Measurements from ENCODE around the gene SNX2. TPM values are rescaled to one million over a fixed set of nuclear protein-coding genes. Genes with fewer than 3 reads are reported as not detected.
A peak's percentile ranks its signal among the peaks of the same experiment; 100 is the strongest.

SNX2 gene
- total RNA-seq, 4 donors from 2014 or later, result 28.8 to 35.1 (median 32.0) TPM

DNA sequence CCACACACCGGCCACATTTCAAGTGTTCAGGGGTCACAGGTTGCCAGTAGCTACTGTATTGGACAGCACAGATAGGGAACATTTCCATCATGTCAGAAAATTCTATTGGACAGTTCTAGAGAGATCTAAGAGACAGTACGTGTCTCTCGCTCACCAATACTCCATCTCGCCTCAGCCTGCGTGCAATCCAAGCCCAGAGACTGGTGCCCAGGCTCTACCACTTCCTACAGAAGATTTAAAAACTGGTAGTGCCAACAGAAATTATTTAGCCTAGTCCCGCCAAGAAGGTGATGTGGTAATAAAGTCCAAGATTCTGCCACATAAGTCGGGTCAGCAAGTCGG, 390 bp upstream of the SNX2 start:
- Histone ChIP-seq H3K27me3 (no peaks in the 10 kb centered on the region), H3K4me1 (peaks cover 21 to 30% of the 10 kb centered on the region in 2 donors), H3K4me3 (peak overlapping the region; percentile 84 to 98 (median 89)), H3K36me3 (no peaks in the 10 kb centered on the region), H3K27ac (peak overlapping the region; percentile 83 to 95 (median 90)), H3K9me3 (no peaks in the 10 kb centered on the region)
- in situ Hi-C loops (cut with MboI; ENCODE audit: low sequenced_read_pairs in 4 of 4), result loop anchor here in 1 of 4 donors (10.0 kb wide), 1 partner anchor 70 kb away; the partner anchor contains the start of gene SNX24
- intact Hi-C loops (cut with DNase I; ENCODE audit: low total_unique reads), result loop anchor here (2.0 to 5.0 kb wide), 4 partner anchors 70 to 814 kb away; partner anchors contain the start of genes CEP120, PPIC, SNX24 and SRFBP1
- DNase-seq (no peak), ATAC-seq (peak; percentile 56 to 68)
- TF ChIP-seq, protein P1, sequence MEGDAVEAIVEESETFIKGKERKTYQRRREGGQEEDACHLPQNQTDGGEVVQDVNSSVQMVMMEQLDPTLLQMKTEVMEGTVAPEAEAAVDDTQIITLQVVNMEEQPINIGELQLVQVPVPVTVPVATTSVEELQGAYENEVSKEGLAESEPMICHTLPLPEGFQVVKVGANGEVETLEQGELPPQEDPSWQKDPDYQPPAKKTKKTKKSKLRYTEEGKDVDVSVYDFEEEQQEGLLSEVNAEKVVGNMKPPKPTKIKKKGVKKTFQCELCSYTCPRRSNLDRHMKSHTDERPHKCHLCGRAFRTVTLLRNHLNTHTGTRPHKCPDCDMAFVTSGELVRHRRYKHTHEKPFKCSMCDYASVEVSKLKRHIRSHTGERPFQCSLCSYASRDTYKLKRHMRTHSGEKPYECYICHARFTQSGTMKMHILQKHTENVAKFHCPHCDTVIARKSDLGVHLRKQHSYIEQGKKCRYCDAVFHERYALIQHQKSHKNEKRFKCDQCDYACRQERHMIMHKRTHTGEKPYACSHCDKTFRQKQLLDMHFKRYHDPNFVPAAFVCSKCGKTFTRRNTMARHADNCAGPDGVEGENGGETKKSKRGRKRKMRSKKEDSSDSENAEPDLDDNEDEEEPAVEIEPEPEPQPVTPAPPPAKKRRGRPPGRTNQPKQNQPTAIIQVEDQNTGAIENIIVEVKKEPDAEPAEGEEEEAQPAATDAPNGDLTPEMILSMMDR (IDR thresholded peaks at IDR 0.05 in 4 of 5, conservative IDR thresholded peaks at IDR 0.05 in 1 of 5), result no peak
- TF ChIP-seq POLR2A (IDR thresholded peaks at IDR 0.05), result no peak

GRCh38 chr5:122775550-122776542, 966 bp downstream of the SNX2 start:
- Histone ChIP-seq H3K27me3 (no peaks in the 10 kb centered on the region), H3K4me3 (peak overlapping the region; percentile 84 to 98 (median 89)), H3K9me3 (no peaks in the 10 kb centered on the region), H3K27ac (peak overlapping the region; percentile 83 to 95 (median 90)), H3K36me3 (no peaks in the 10 kb centered on the region), H3K4me1 (peaks cover 21 to 30% of the 10 kb centered on the region in 2 donors)
- DNase-seq, result no peak
- TF ChIP-seq, protein P1 (IDR thresholded peaks at IDR 0.05 in 4 of 5, conservative IDR thresholded peaks at IDR 0.05 in 1 of 5), result no peak
- TF ChIP-seq POLR2A (IDR thresholded peaks at IDR 0.05), result no peak
- intact Hi-C loops (cut with DNase I; ENCODE audit: low total_unique reads), result loop anchor here (2.0 to 5.0 kb wide), 4 partner anchors 69 to 815 kb away; partner anchors contain the start of genes CSNK1G3, PPIC, SNX24 and SRFBP1
- peak in 1 of 2 donors; percentile 17 for ATAC-seq
- in situ Hi-C loops (cut with MboI; ENCODE audit: low sequenced_read_pairs in 4 of 4), result loop anchor here in 1 of 4 donors (10.0 kb wide), 1 partner anchor 69 kb away; the partner anchor contains the start of gene SNX24

DNA sequence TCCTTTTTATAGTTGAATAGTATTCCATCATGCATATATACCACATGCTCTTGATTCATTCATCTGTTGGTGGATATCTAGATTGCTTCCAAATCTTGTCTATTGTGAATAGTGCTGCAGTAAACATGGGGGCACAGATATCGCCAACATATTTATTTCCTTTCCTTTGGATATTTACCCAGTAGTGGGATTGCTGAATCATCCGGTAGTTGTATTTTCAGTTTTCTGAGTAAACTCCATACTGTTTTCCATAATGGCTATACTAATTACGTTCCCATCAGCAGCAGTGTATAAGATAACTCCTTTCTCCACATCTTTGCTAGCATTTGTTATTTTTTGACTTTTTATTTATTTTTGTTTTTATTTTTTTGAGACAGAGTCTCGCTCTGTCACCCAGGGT, 3.3 kb downstream of the SNX2 start:
- TF ChIP-seq, protein P1 (IDR thresholded peaks at IDR 0.05 in 4 of 5, conservative IDR thresholded peaks at IDR 0.05 in 1 of 5), result no peak
- no peak for TF ChIP-seq POLR2A (IDR thresholded peaks at IDR 0.05)
- no peaks in the 10 kb centered on the region for H3K36me3 ChIP-seq
- in situ Hi-C loops (cut with MboI; ENCODE audit: low sequenced_read_pairs in 4 of 4) (loop anchor here in 1 of 4 donors (10.0 kb wide), 1 partner anchor 67 kb away; the partner anchor contains the start of gene SNX24), intact Hi-C loops (cut with DNase I; ENCODE audit: low total_unique reads) (loop anchor here (5.0 kb wide), 1 partner anchor 734 kb away; the partner anchor contains the start of gene CSNK1G3)
- H3K4me1 ChIP-seq, result peaks cover 21 to 30% of the 10 kb centered on the region in 2 donors
- no peaks in the 10 kb centered on the region for H3K27me3 ChIP-seq
- no peak overlapping the region for H3K4me3 ChIP-seq
- DNase-seq, result no peak
- H3K9me3 ChIP-seq, result no peaks in the 10 kb centered on the region
- no peak overlapping the region for H3K27ac ChIP-seq
- no peak for ATAC-seq

DNA sequence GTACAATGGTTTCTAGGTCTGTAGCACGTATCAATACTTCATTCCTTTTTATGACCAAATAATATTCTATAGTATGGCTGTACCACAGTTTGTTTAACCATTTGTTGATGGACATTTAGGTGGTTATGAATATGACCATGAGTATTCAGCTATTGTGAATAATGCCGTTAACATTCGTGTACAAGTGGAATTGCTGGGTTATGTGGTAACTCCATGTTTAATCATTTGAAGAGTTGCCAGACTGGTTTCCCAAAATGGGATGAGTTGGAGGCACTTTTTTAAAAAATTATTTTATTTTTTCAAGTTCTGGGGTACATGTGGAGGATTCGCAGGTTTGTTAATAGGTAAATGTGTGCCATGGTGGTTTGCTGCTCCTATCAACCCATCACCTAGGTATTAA, 4.6 kb downstream of the SNX2 start:
- Histone ChIP-seq H3K4me3 (no peak overlapping the region), H3K36me3 (no peaks in the 10 kb centered on the region), H3K27ac (no peak overlapping the region), H3K9me3 (no peaks in the 10 kb centered on the region), H3K4me1 (peaks cover 19 to 30% of the 10 kb centered on the region in 2 donors), H3K27me3 (no peaks in the 10 kb centered on the region)
- DNase-seq (no peak), ATAC-seq (no peak)
- intact Hi-C loops (cut with DNase I; ENCODE audit: low total_unique reads), result loop anchor here (5.0 kb wide), 1 partner anchor 733 kb away; the partner anchor contains the start of gene CSNK1G3
- TF ChIP-seq, protein P1 (IDR thresholded peaks at IDR 0.05 in 4 of 5, conservative IDR thresholded peaks at IDR 0.05 in 1 of 5), result no peak
- TF ChIP-seq POLR2A (IDR thresholded peaks at IDR 0.05), result no peak
- in situ Hi-C loops (cut with MboI; ENCODE audit: low sequenced_read_pairs in 4 of 4), result loop anchor here in 1 of 4 donors (10.0 kb wide), 1 partner anchor 65 kb away; the partner anchor contains the start of gene SNX24
